ENCODE results near the gene FOXC2. TPM values are rescaled to one million over a fixed set of nuclear protein-coding genes. Genes with fewer than 3 reads are reported as not detected.

The FOXC2 gene
- total and polyA plus RNA-seq, 2 of the 13 experiments (the other 11 are each of a cell fraction or from before 2014, with no cell fraction given): not detected

DNA sequence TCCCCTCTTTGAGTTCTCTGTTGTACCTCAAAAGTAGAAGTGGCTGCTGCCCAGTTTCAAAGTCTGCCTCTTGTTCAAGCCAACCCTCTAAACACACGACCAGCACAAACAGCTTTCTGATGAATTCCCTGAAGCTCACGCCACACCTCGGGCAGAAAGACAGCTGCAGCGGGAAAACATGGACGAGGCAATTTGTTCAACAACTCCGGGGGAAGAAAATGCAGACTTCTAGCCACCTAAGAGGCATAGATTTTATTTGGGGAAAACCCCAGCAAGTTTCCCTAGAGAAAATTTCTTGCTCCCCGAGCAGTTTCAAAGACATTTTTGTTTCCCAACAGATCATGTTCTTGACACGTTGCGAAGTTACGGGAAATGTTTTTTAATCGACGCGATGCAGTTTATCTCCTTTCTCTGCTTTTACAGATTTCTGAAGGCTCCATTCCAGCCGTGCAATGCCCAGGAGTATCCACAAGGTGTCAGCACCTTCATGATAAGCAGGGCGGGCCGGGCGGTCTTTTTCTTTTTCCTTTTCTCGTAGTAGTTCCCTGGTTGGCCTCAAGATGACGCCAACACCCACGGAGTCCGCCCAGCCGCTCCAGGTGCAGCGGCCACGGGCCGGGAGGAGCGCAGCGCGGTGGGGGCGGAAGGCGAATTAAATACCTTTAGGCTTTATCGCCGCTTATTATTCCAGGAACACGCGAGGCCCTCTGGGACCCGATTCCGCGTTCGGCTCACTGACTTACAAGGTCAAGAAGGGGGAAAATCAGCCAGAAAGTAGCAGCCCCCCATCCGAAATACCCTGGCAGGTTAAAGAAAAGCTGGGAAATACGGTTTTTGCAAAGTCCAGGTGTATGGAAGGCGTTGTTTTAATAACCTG, 2.9 kb upstream of the FOXC2 start (continued):
- TF ChIP-seq CREM (IDR thresholded peaks at IDR 0.05) (0 out of 2 replicates have a peak, but pooled peaks have one; percentile 13), CREM (CRISPR knock-in tag; IDR thresholded peaks at IDR 0.05) (no peak), REXO4 (CRISPR knock-in tag; IDR thresholded peaks at IDR 0.05; ENCODE audit: borderline replicate concordance) (no peak), ZKSCAN1 (IDR thresholded peaks at IDR 0.05; ENCODE audit: low read length) (peak; percentile 59; the same call in 1 of the 2 replicates), SNAPC2 (CRISPR knock-in tag; IDR thresholded peaks at IDR 0.05) (no peak), ZNF543 (CRISPR knock-in tag; IDR thresholded peaks at IDR 0.05) (no peak), ZNF775 (CRISPR knock-in tag; IDR thresholded peaks at IDR 0.05; ENCODE audit: borderline replicate concordance) (no peak), SRSF1 (optimal IDR thresholded peaks at IDR 0.05; ENCODE audit: low read depth, low read length) (peak; percentile 32), ZNF33B (CRISPR knock-in tag; IDR thresholded peaks at IDR 0.05) (no peak), ZSCAN12 (CRISPR knock-in tag; IDR thresholded peaks at IDR 0.05) (no peak), YY1 (IDR thresholded peaks at IDR 0.05; ENCODE audit: insufficient read depth, insufficient replicate concordance, low read depth, low read length) (peak; percentile 43), ZNF256 (CRISPR knock-in tag; conservative IDR thresholded peaks at IDR 0.05) (no peak), NFKB2 (CRISPR knock-in tag; IDR thresholded peaks at IDR 0.05; ENCODE audit: borderline replicate concordance) (peak; percentile 35; the same call in 1 of the 2 replicates), ZNF44 (CRISPR knock-in tag; IDR thresholded peaks at IDR 0.05) (no peak), CCAR2 (optimal IDR thresholded peaks at IDR 0.05; ENCODE audit: low read depth, low read length) (no peak), MXD4 (CRISPR knock-in tag; IDR thresholded peaks at IDR 0.05) (0 out of 2 replicates have a peak, but pooled peaks have one; percentile 37), KMT2B (CRISPR knock-in tag; IDR thresholded peaks at IDR 0.05) (no peak), XRCC5 (optimal IDR thresholded peaks at IDR 0.05; ENCODE audit: low read length) (peak; percentile 97)
- TF ChIP-seq, protein P1, sequence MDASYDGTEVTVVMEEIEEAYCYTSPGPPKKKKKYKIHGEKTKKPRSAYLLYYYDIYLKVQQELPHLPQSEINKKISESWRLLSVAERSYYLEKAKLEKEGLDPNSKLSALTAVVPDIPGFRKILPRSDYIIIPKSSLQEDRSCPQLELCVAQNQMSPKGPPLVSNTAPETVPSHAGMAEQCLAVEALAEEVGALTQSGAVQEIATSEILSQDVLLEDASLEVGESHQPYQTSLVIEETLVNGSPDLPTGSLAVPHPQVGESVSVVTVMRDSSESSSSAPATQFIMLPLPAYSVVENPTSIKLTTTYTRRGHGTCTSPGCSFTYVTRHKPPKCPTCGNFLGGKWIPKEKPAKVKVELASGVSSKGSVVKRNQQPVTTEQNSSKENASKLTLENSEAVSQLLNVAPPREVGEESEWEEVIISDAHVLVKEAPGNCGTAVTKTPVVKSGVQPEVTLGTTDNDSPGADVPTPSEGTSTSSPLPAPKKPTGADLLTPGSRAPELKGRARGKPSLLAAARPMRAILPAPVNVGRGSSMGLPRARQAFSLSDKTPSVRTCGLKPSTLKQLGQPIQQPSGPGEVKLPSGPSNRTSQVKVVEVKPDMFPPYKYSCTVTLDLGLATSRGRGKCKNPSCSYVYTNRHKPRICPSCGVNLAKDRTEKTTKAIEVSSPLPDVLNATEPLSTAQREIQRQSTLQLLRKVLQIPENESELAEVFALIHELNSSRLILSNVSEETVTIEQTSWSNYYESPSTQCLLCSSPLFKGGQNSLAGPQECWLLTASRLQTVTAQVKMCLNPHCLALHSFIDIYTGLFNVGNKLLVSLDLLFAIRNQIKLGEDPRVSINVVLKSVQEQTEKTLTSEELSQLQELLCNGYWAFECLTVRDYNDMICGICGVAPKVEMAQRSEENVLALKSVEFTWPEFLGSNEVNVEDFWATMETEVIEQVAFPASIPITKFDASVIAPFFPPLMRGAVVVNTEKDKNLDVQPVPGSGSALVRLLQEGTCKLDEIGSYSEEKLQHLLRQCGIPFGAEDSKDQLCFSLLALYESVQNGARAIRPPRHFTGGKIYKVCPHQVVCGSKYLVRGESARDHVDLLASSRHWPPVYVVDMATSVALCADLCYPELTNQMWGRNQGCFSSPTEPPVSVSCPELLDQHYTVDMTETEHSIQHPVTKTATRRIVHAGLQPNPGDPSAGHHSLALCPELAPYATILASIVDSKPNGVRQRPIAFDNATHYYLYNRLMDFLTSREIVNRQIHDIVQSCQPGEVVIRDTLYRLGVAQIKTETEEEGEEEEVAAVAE (CRISPR knock-in tag; IDR thresholded peaks at IDR 0.05; ENCODE audit: borderline replicate concordance): 0 out of 2 replicates have a peak, but pooled peaks have one; percentile 38
- TF ChIP-seq, protein P2, sequence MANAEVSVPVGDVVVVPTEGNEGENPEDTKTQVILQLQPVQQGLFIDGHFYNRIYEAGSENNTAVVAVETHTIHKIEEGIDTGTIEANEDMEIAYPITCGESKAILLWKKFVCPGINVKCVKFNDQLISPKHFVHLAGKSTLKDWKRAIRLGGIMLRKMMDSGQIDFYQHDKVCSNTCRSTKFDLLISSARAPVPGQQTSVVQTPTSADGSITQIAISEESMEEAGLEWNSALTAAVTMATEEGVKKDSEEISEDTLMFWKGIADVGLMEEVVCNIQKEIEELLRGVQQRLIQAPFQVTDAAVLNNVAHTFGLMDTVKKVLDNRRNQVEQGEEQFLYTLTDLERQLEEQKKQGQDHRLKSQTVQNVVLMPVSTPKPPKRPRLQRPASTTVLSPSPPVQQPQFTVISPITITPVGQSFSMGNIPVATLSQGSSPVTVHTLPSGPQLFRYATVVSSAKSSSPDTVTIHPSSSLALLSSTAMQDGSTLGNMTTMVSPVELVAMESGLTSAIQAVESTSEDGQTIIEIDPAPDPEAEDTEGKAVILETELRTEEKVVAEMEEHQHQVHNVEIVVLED (CRISPR knock-in tag; IDR thresholded peaks at IDR 0.05; ENCODE audit: borderline replicate concordance): no peak
